ENCODE measurements around the gene FASTKD1. TPM values are rescaled to one million over a fixed set of nuclear protein-coding genes. Genes with fewer than 3 reads are reported as not detected.

FASTKD1 gene
- total and polyA plus RNA-seq, 10 of the 15 experiments (the other 5 are each of a cell fraction or from before 2014, with no cell fraction given): 45.6 to 76.1 (median 63.4) TPM

DNA sequence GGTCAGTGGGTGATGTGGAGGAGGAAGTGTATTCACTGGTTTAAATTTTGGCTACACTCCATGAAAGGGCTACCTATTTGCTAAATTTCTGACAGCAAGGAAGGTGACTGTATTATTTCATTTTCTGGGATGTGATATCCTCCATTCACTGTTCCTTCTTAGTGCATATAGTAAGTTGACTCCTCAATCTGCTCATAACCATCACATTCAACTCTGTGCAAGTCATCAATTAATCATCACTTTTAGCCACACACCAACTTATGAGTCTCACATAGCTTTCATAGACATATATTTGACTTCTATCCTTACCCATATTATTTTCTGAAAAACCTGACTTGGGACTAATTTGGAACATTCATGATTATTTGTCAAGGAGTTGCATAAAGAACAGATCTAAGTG lies 47.2 kb downstream of the FASTKD1 start:
- no peaks in the 10 kb centered on the region for H3K27me3 ChIP-seq (replicated peaks in 1 of 2; ENCODE audit: control insufficient read depth in 2 of 2, insufficient read depth in 2 of 2, low read length in 1 of 2)
- H2AFZ ChIP-seq (ENCODE audit: control insufficient read depth, low read depth, low read length): no peak overlapping the region
- FAIRE-seq: no peak
- no peak overlapping the region for H3K9ac ChIP-seq (ENCODE audit: control insufficient read depth, insufficient read depth, low read length)
- H3K9me3 ChIP-seq (replicated peaks; ENCODE audit: control insufficient read depth, insufficient read depth, low read length): no peaks in the 10 kb centered on the region
- H3K36me3 ChIP-seq (ENCODE audit: control insufficient read depth in 2 of 2, insufficient read depth in 2 of 2, low read length in 1 of 2): peaks cover 0 to 20% of the 10 kb centered on the region in 2 experiments; a peak in 2 of 4 replicates
- H4K20me1 ChIP-seq (ENCODE audit: control insufficient read depth, insufficient read depth): no peaks in the 10 kb centered on the region
- H3K4me2 ChIP-seq (ENCODE audit: control insufficient read depth, insufficient read depth): no peak overlapping the region
- ChIA-PET POLR2A (no interaction called here), CTCF (interaction anchor here (0.6 to 0.8 kb wide), 2 partner anchors 268 to 402 kb away, joined by 3 read pairs; no protein-coding TSS in a partner anchor), SMC1A (ENCODE audit: uncharacterized antibody, unreplicated experiment) (no interaction called here), RAD21 (ENCODE audit: unreplicated experiment) (no interaction called here)
- H3K27ac ChIP-seq (ENCODE audit: control insufficient read depth, insufficient read depth): no peak overlapping the region
- intact Hi-C loops (cut with micrococcal nuclease; ENCODE audit: unreplicated experiment): loop anchor here (10.0 kb wide), 1 partner anchor 268 kb away; the partner anchor contains the start of gene SSB
- BruUV-seq (replicated peaks): no TSS peak
- no peaks in the 10 kb centered on the region for H3K4me1 ChIP-seq (ENCODE audit: control insufficient read depth, insufficient read depth, low read length)
- ATAC-seq: no peak
- H3K4me3 ChIP-seq: no peak overlapping the region
- no peaks in the 10 kb centered on the region for H3K79me2 ChIP-seq (ENCODE audit: control insufficient read depth, insufficient read depth, low read length)
- in situ Hi-C loops (cut with MboI): no loop called here
- TF ChIP-seq POLR2AphosphoS5 (IDR thresholded peaks at IDR 0.05; ENCODE audit: low read length) (no peak), SMAD5 (IDR thresholded peaks at IDR 0.05; ENCODE audit: low read depth) (no peak), KLF5 (IDR thresholded peaks at IDR 0.05; ENCODE audit: partially characterized antibody) (no peak), ZBTB40 (IDR thresholded peaks at IDR 0.05; ENCODE audit: borderline replicate concordance) (no peak), SRF (IDR thresholded peaks at IDR 0.05; ENCODE audit: low read depth in 2 of 2, low read length in 2 of 2) (no peak), KAT2A (conservative IDR thresholded peaks at IDR 0.05; ENCODE audit: control insufficient read depth, low read depth, low read length) (no peak), LARP7 (IDR thresholded peaks at IDR 0.05) (no peak), BMI1 (IDR thresholded peaks at IDR 0.05; ENCODE audit: borderline replicate concordance) (no peak), BACH1 (IDR thresholded peaks at IDR 0.05; ENCODE audit: borderline replicate concordance) (no peak), SPI1 (IDR thresholded peaks at IDR 0.05; ENCODE audit: borderline replicate concordance, insufficient read depth, low read depth, low read length) (no peak), CBX3 (IDR thresholded peaks at IDR 0.05; ENCODE audit: borderline replicate concordance, low read depth) (no peak), GABPA (IDR thresholded peaks at IDR 0.05; ENCODE audit: low read depth) (no peak), SMARCA5 (IDR thresholded peaks at IDR 0.05) (no peak), SMC3 (IDR thresholded peaks at IDR 0.05; ENCODE audit: borderline replicate concordance, low read length) (no peak), JUND (IDR thresholded peaks at IDR 0.05; ENCODE audit: low read depth, low read length) (no peak), RB1 (IDR thresholded peaks at IDR 0.05; ENCODE audit: borderline replicate concordance) (no peak), MEF2B (IDR thresholded peaks at IDR 0.05; ENCODE audit: partially characterized antibody, poor library complexity, severe bottlenecking) (no peak), ZZZ3 (IDR thresholded peaks at IDR 0.05; ENCODE audit: control insufficient read depth, insufficient read length, low read depth) (no peak), BCLAF1 (IDR thresholded peaks at IDR 0.05) (no peak), SIN3A (IDR thresholded peaks at IDR 0.05; ENCODE audit: low read depth, low read length) (no peak)
- no peak for DNase-seq (ENCODE audit: low read depth, low spot score)

All from GM12878 (cell line).